MM.1S (cell line): ENCODE data around the gene LMF1.

Experiments used
- DNase-seq: peaks from one replicate; pipeline ENCODE4 v3.0.0-alpha.2; 2015
- H2AFZ ChIP-seq: fragments of 300-600 bp; sonication (generic); 2 replicates; pipeline ENCODE4 v1.6.0; 2016; ENCODE audit warnings: antibody characterized with exemption, low read length
- H3F3A ChIP-seq: fragments of 300-600 bp; sonication (generic); 2 replicates; pipeline ENCODE4 v1.6.1; 2016; ENCODE audit warnings: mild to moderate bottlenecking, antibody characterized with exemption, low read length, moderate library complexity, mixed read lengths; ENCODE audit not compliant: insufficient read depth
- H3K27ac ChIP-seq: fragments of 300-600 bp; sonication (generic); 2 replicates; pipeline ENCODE4 v1.5.1; 2016; ENCODE audit warnings: mild to moderate bottlenecking, low read length
- H3K27me3 ChIP-seq: fragments of 300-600 bp; sonication (generic); replicated peaks from 2 replicates; pipeline ENCODE4 v1.6.0; 2016; ENCODE audit warnings: low read length; ENCODE audit not compliant: insufficient read depth
- H3K36me3 ChIP-seq: fragments of 300-600 bp; sonication (generic); replicated peaks from 2 replicates; pipeline ENCODE4 v1.6.1; 2016; ENCODE audit warnings: mild to moderate bottlenecking, low read length, mixed read lengths; ENCODE audit not compliant: insufficient read depth
- H3K4me1 ChIP-seq: fragments of 300-600 bp; sonication (generic); 2 replicates; pipeline ENCODE4 v1.6.1; 2016; ENCODE audit warnings: low read length, mixed read lengths
- H3K4me2 ChIP-seq: fragments of 300-600 bp; sonication (generic); 2 replicates; pipeline ENCODE4 v1.6.0; 2016; ENCODE audit warnings: low read depth, low read length
- H3K4me3 ChIP-seq: fragments of 300-600 bp; sonication (generic); 2 replicates; pipeline ENCODE4 v1.5.1; 2016; ENCODE audit warnings: low read length, mixed read lengths
- H3K79me2 ChIP-seq: fragments of 300-600 bp; sonication (generic); 2 replicates; pipeline ENCODE4 v1.6.1; 2016; ENCODE audit warnings: mixed run types, low read length, mixed read lengths
- H3K9ac ChIP-seq: fragments of 300-600 bp; sonication (generic); 2 replicates; pipeline ENCODE4 v1.6.1; 2016; ENCODE audit warnings: low read length, mixed read lengths
- H3K9me2 ChIP-seq: fragments of 300-600 bp; sonication (generic); replicated peaks from 2 replicates; pipeline ENCODE4 v1.6.1; 2016; ENCODE audit warnings: mild to moderate bottlenecking, low read length, mixed read lengths; ENCODE audit not compliant: insufficient read depth
- H3K9me3 ChIP-seq: fragments of 300-600 bp; sonication (generic); replicated peaks from 2 replicates; pipeline ENCODE4 v1.6.1; 2016; ENCODE audit warnings: mild to moderate bottlenecking, low read length, mixed read lengths; ENCODE audit not compliant: insufficient read depth
- H4K20me1 ChIP-seq: fragments of 300-600 bp; sonication (generic); 2 replicates; pipeline ENCODE4 v1.6.1; 2016; ENCODE audit warnings: mild to moderate bottlenecking, low read length, moderate library complexity, mixed read lengths; ENCODE audit not compliant: insufficient read depth
- EZH2 ChIP-seq: fragments of 300-600 bp; sonication (generic); optimal IDR thresholded peaks from 2 replicates; pipeline ENCODE3; 2017; ENCODE audit warnings: low read depth, mild to moderate bottlenecking, antibody characterized with exemption, low read length, mixed read lengths
- EZH2phosphoT487 ChIP-seq: fragments of 300-600 bp; sonication (generic); IDR thresholded peaks from 2 replicates; pipeline ENCODE4 v1.6.1; 2018; ENCODE audit warnings: antibody characterized with exemption, low read length
- TF ChIP-seq, protein P1 (sequence below): fragments of 300-600 bp; sonication (generic); IDR thresholded peaks from 2 replicates; pipeline ENCODE4 v1.5.1; 2016; ENCODE audit warnings: antibody characterized with exemption, low read length, mixed read lengths

The LMF1 gene

DNA sequence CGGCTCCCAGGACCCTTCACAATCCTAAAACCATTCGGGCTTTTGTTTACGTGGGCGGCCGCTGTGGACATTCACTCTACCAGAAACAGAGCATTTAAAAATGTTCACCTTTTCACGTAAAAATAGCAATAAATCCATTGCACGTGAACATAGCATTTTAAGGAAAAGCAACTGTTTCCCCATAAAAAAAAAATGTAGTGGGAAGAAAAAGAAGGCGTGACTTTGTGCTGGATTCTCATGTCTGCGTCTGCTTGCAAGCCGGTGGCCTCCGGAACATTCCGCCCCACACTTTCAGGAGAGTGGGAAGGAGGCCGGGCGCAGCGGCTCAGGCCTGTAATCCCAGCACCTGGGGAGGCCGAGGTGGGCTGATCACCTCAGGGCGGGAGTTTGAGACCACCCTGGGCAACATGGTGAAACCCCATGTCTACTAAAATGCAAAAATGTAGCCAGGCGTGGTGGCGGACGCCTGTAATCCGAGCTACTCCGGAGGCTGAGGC is 156.8 kb downstream of the LMF1 start:
- no peak overlapping the region for H2AFZ ChIP-seq
- H3K4me2 ChIP-seq: no peak overlapping the region
- no peaks in the 10 kb centered on the region for H3K79me2 ChIP-seq
- no peaks in the 10 kb centered on the region for H3K9me3 ChIP-seq
- no peaks in the 10 kb centered on the region for H3K4me1 ChIP-seq
- H3K9ac ChIP-seq: no peak overlapping the region
- H3K27ac ChIP-seq: no peak overlapping the region
- no peaks in the 10 kb centered on the region for H3K9me2 ChIP-seq
- H3K27me3 ChIP-seq: peaks cover 98% of the 10 kb centered on the region
- TF ChIP-seq EZH2phosphoT487 (no peak), EZH2 (no peak)
- TF ChIP-seq, protein P1, sequence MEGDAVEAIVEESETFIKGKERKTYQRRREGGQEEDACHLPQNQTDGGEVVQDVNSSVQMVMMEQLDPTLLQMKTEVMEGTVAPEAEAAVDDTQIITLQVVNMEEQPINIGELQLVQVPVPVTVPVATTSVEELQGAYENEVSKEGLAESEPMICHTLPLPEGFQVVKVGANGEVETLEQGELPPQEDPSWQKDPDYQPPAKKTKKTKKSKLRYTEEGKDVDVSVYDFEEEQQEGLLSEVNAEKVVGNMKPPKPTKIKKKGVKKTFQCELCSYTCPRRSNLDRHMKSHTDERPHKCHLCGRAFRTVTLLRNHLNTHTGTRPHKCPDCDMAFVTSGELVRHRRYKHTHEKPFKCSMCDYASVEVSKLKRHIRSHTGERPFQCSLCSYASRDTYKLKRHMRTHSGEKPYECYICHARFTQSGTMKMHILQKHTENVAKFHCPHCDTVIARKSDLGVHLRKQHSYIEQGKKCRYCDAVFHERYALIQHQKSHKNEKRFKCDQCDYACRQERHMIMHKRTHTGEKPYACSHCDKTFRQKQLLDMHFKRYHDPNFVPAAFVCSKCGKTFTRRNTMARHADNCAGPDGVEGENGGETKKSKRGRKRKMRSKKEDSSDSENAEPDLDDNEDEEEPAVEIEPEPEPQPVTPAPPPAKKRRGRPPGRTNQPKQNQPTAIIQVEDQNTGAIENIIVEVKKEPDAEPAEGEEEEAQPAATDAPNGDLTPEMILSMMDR: no peak
- H3K36me3 ChIP-seq: no peaks in the 10 kb centered on the region
- no peaks in the 10 kb centered on the region for H3F3A ChIP-seq
- H4K20me1 ChIP-seq: no peaks in the 10 kb centered on the region
- H3K4me3 ChIP-seq: no peak overlapping the region
- no peak for DNase-seq

DNA sequence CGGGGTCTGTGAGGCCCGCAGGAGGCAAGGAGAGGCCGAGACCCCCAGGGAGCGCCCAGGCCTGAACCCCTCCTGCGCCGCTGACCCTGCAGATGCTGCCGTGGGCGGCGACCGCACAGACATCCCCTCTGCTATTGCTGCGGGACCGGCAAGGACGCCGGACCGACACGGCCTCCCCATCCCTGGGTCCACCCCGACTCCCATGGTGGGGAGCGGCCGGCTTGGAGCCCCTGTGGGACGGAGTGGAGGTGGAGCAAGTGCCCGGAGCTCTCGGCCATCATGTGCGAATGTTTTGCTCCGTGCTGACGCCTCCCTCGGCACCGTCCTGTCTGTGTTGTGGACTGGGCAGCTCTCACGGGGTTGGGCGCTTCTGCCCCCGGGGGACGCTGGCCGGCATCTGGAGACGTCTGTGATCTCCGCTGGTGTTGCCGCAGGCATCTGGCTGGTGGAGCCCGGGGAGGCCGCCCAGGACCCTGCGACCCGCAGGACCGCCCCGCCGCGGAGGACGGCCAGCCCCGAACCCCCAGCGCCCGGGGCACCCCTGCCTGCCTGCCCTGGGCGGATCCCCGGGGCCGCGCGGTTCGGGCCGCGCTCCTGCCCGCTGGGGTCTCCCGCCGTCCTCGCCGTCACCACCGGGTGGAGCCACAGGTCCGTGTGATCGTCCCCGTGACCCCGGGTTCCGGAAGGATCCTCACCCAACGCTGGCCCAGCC is 157.4 kb downstream of the LMF1 start:
- Histone ChIP-seq H3K4me2 (no peak overlapping the region), H2AFZ (no peak overlapping the region), H3K9me3 (no peaks in the 10 kb centered on the region), H3K4me1 (no peaks in the 10 kb centered on the region), H3K9ac (no peak overlapping the region), H3K36me3 (no peaks in the 10 kb centered on the region), H3K27ac (no peak overlapping the region), H4K20me1 (no peaks in the 10 kb centered on the region), H3F3A (no peaks in the 10 kb centered on the region), H3K79me2 (no peaks in the 10 kb centered on the region), H3K9me2 (no peaks in the 10 kb centered on the region), H3K27me3 (peaks cover 98% of the 10 kb centered on the region), H3K4me3 (no peak overlapping the region)
- no peak for DNase-seq
- TF ChIP-seq EZH2: no peak
- TF ChIP-seq, protein P1: peak; percentile 29; the same call in 1 of the 2 replicates

DNA sequence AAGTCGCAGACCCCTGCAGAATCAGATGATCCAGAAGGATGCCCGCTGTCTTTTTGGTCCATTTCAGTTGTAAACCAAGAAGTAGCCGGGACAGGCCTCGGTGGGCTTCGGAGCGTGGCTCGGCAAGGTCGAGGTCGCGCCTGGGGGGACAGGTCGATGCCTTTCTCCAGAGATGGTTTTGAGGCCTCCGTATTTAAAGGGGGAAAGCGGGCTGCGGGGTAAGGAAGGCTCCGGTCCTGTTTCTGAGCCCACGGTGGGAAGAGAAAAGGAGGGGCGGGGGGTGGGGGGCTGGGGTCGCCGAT is 162.7 kb downstream of the LMF1 start:
- H4K20me1 ChIP-seq: no peaks in the 10 kb centered on the region
- TF ChIP-seq, protein P1: no peak
- no peak for TF ChIP-seq EZH2
- TF ChIP-seq EZH2phosphoT487: no peak
- H3K27me3 ChIP-seq: peaks cover 45% of the 10 kb centered on the region
- no peaks in the 10 kb centered on the region for H3K9me3 ChIP-seq
- H3K36me3 ChIP-seq: no peaks in the 10 kb centered on the region
- H3K27ac ChIP-seq: no peak overlapping the region
- no peaks in the 10 kb centered on the region for H3K4me1 ChIP-seq
- peak overlapping the region; percentile 96 for H3K4me2 ChIP-seq
- H3K9me2 ChIP-seq: no peaks in the 10 kb centered on the region
- no peak overlapping the region for H3K9ac ChIP-seq
- no peaks in the 10 kb centered on the region for H3K79me2 ChIP-seq
- no peak for DNase-seq
- H3F3A ChIP-seq: no peaks in the 10 kb centered on the region
- peak overlapping the region; percentile 89 for H3K4me3 ChIP-seq
- H2AFZ ChIP-seq: peak overlapping the region; percentile 100
